A549 (cell line): Measurements from ENCODE around the gene ANKRD33B.

ENCODE experiments used
- CEBPB ChIP-seq, 2 experiments: fragments of >200 bp in 1 of 2; sonication (Bioruptor Twin) in 1 of 2; formaldehyde crosslinking in 1 of 2; IDR thresholded peaks; 2 replicates each; pipeline ENCODE4 v1.6.1; 2012 to 2016
- CTCF ChIP-seq: fragments of >200 bp; sonication (Bioruptor Twin); formaldehyde crosslinking; IDR thresholded peaks from 3 replicates; pipeline ENCODE4 v1.5.1; 2016
- ELK1 ChIP-seq: fragments of 150-350 bp; IDR thresholded peaks from 2 replicates; pipeline ENCODE4 v1.6.1; 2014; ENCODE audit warnings: low read depth, mild to moderate bottlenecking, low read length
- HMGXB4 ChIP-seq: fragments of 250-450 bp; sonication (Bioruptor Pico); IDR thresholded peaks from 2 replicates; pipeline ENCODE4 v1.5.0; 2021; ENCODE audit warnings: mild to moderate bottlenecking, moderate library complexity, borderline replicate concordance
- HOXB13 ChIP-seq: fragments of 250-450 bp; sonication (Bioruptor Pico); IDR thresholded peaks from 2 replicates; pipeline ENCODE4 v1.5.0; 2020; ENCODE audit warnings: low read depth, mild to moderate bottlenecking, moderate library complexity
- JUN ChIP-seq, 2 experiments: fragments of >200 bp; sonication (Bioruptor Twin); formaldehyde crosslinking; IDR thresholded peaks; 2 replicates in 1 of 2; 3 replicates in 1 of 2; pipeline ENCODE4 v1.6.1; 2016 to 2017
- MYC ChIP-seq: IDR thresholded peaks from 2 replicates; pipeline ENCODE4 v1.6.1; 2012; ENCODE audit warnings: mild to moderate bottlenecking, inconsistent platforms, low read length, improper control_type of control experiment, borderline replicate concordance
- POLR2A ChIP-seq: IDR thresholded peaks from 2 replicates; pipeline ENCODE4 v1.6.1; 2012; ENCODE audit warnings: mild to moderate bottlenecking, low read length

- TF ChIP-seq HOXB13 (CRISPR knock-in tag) (no peak), CTCF (no peak), POLR2A (no peak), HMGXB4 (no peak), JUN (IDR thresholded peaks at IDR 0.05) (no peak), CEBPB (IDR thresholded peaks at IDR 0.05) (no peak), MYC (no peak), ELK1 (no peak)
Measured at GRCh38 chr5:10691826-10692785, 128.2 kb downstream of the ANKRD33B start.
